WTC11 (cell line): ENCODE data around the gene PLAC8. TPM values are rescaled to one million over a fixed set of nuclear protein-coding genes. Genes with fewer than 3 reads are reported as not detected.
"Not testable (repeated sequence)": the region's sequence is repeated elsewhere in the genome, so short reads cannot be mapped to it uniquely, and the experiment has no call there.

Source experiments
- ATAC-seq: fragments of 200-7000 bp; cut with Tn5 transposase; 2 replicates; pipeline ENCODE4 v1.10.0; 2021; ENCODE audit warnings: mild to moderate bottlenecking, moderate library complexity
- CTCF ChIA-PET: fragments of 300-600 bp; sonication (Branson Sonifier 250); formaldehyde crosslinking; loops from one replicate; lab custom pipeline; 2021; ENCODE audit warnings: antibody characterized with exemption; lab: Charles Lee
- POLR2A ChIA-PET: fragments of 350-600 bp; sonication (Branson Sonifier 250); formaldehyde crosslinking; loops from one replicate; lab custom pipeline; 2021; ENCODE audit warnings: antibody characterized with exemption; lab: Charles Lee
- DNase-seq: peaks from one replicate; pipeline ENCODE4 v3.0.0; 2021; ENCODE audit warnings: low spot score
- H3K27ac Mint-ChIP-seq: 2 replicates; pipeline ENCODE4 v1.8.0; 2021; ENCODE audit warnings: mixed read lengths
- H3K27me3 Mint-ChIP-seq: 2 replicates; pipeline ENCODE4 v1.8.0; 2021; ENCODE audit warnings: low read depth, mild to moderate bottlenecking, moderate library complexity, mixed read lengths
- H3K36me3 Mint-ChIP-seq: 2 replicates; pipeline ENCODE4 v1.8.0; 2021; ENCODE audit warnings: mixed read lengths
- H3K4me1 Mint-ChIP-seq: 2 replicates; pipeline ENCODE4 v1.8.0; 2022; ENCODE audit warnings: mixed read lengths
- H3K4me3 Mint-ChIP-seq: 2 replicates; pipeline ENCODE4 v1.8.0; 2021; ENCODE audit warnings: mild to moderate bottlenecking, moderate library complexity, mixed read lengths
- H3K9me3 Mint-ChIP-seq: 2 replicates; pipeline ENCODE4 v1.8.0; 2021; ENCODE audit warnings: mixed read lengths
- ARID4B ChIP-seq: sonication (generic); formaldehyde crosslinking; IDR thresholded peaks from 2 replicates; pipeline ENCODE4 v1.8.0; 2023; ENCODE audit warnings: missing genetic modification reagents, mild to moderate bottlenecking, borderline replicate concordance
- ATF1 ChIP-seq: sonication (generic); formaldehyde crosslinking; IDR thresholded peaks from 2 replicates; pipeline ENCODE4 v1.8.1; 2023; ENCODE audit warnings: mild to moderate bottlenecking, moderate library complexity, missing genetic modification reagents
- ATF6 ChIP-seq: sonication (generic); formaldehyde crosslinking; IDR thresholded peaks from 2 replicates; pipeline ENCODE4 v1.8.1; 2023; ENCODE audit warnings: mild to moderate bottlenecking, missing genetic modification reagents
- GABPB1 ChIP-seq: sonication (generic); formaldehyde crosslinking; IDR thresholded peaks from 2 replicates; pipeline ENCODE4 v1.8.1; 2023; ENCODE audit warnings: mild to moderate bottlenecking, missing genetic modification reagents
- JUN ChIP-seq: sonication (generic); formaldehyde crosslinking; IDR thresholded peaks from 2 replicates; pipeline ENCODE4 v1.8.0; 2023; ENCODE audit warnings: mild to moderate bottlenecking, missing genetic modification reagents
- MYBL2 ChIP-seq: sonication (generic); formaldehyde crosslinking; IDR thresholded peaks from 2 replicates; pipeline ENCODE4 v1.8.1; 2023; ENCODE audit warnings: mild to moderate bottlenecking, moderate library complexity, missing genetic modification reagents
- NFE2L1 ChIP-seq: sonication (generic); formaldehyde crosslinking; IDR thresholded peaks from 2 replicates; pipeline ENCODE4 v1.8.1; 2023; ENCODE audit warnings: missing genetic modification reagents
- NFYB ChIP-seq: sonication (generic); formaldehyde crosslinking; conservative IDR thresholded peaks from 2 replicates; pipeline ENCODE4 v1.8.0; 2022; ENCODE audit warnings: low read depth, missing genetic modification reagents
- NR3C1 ChIP-seq: sonication (generic); formaldehyde crosslinking; conservative IDR thresholded peaks from 2 replicates; pipeline ENCODE4 v1.8.1; 2023; ENCODE audit warnings: low read depth, mild to moderate bottlenecking, missing genetic modification reagents
- RELA ChIP-seq: sonication (generic); formaldehyde crosslinking; IDR thresholded peaks from 2 replicates; pipeline ENCODE4 v1.8.1; 2022; ENCODE audit warnings: missing genetic modification reagents, mild to moderate bottlenecking, borderline replicate concordance
- RORB ChIP-seq: fragments of 250-450 bp; sonication (Bioruptor Pico); IDR thresholded peaks from 2 replicates; pipeline ENCODE4 v1.9.0; 2021; ENCODE audit warnings: mild to moderate bottlenecking
- STAT6 ChIP-seq: sonication (generic); formaldehyde crosslinking; conservative IDR thresholded peaks from 2 replicates; pipeline ENCODE4 v1.8.1; 2023; ENCODE audit warnings: mild to moderate bottlenecking, low read depth, missing genetic modification reagents, moderate library complexity
- USF1 ChIP-seq: sonication (generic); formaldehyde crosslinking; IDR thresholded peaks from 2 replicates; pipeline ENCODE4 v1.8.0; 2022; ENCODE audit warnings: mild to moderate bottlenecking, missing genetic modification reagents
- ZNF232 ChIP-seq: sonication (generic); formaldehyde crosslinking; IDR thresholded peaks from 2 replicates; pipeline ENCODE4 v1.8.0; 2022; ENCODE audit warnings: mild to moderate bottlenecking, missing genetic modification reagents
- ZNF416 ChIP-seq: fragments of 250-450 bp; sonication (Bioruptor Pico); IDR thresholded peaks from 2 replicates; pipeline ENCODE4 v1.9.0; 2021; ENCODE audit warnings: mild to moderate bottlenecking, inconsistent platforms
- ZNF423 ChIP-seq: fragments of 250-450 bp; sonication (Bioruptor Pico); IDR thresholded peaks from 2 replicates; pipeline ENCODE4 v2.1.2; 2022; ENCODE audit warnings: mild to moderate bottlenecking, moderate library complexity
- total RNA-seq: library from RNA; stranded (reverse); gene quantifications from 3 replicates; pipeline ENCODE4 v1.2.3, GENCODE V29; 2021

Gene PLAC8
- total RNA-seq, 1 experiment from 2014 or later, result 1.6 TPM

- H3K27ac Mint-ChIP-seq, result no peak overlapping the region
- peaks cover 4% of the 10 kb centered on the region; the same call in 1 of the 2 replicates for H3K9me3 Mint-ChIP-seq
- H3K36me3 Mint-ChIP-seq, result peaks cover 41% of the 10 kb centered on the region
- TF ChIP-seq NFYB (CRISPR knock-in tag) (no peak), ATF1 (CRISPR knock-in tag) (no peak), RELA (CRISPR knock-in tag) (no peak), GABPB1 (CRISPR knock-in tag) (no peak), USF1 (CRISPR knock-in tag) (no peak)
- ChIA-PET CTCF (interaction anchor here (0.6 to 1.5 kb wide), 5 partner anchors 9 to 229 kb away, joined by 3 to 5 read pairs (median 3); partner anchors contain the start of gene COQ2), POLR2A (no interaction called here)
- no peak for ATAC-seq
- no peaks in the 10 kb centered on the region for H3K27me3 Mint-ChIP-seq
- no peak overlapping the region for H3K4me3 Mint-ChIP-seq
- 0 out of 2 replicates have a peak, but pooled peaks cover 6% of the 10 kb centered on the region for H3K4me1 Mint-ChIP-seq
- no peak for DNase-seq
Observed at GRCh38 chr4:83054928-83055327, 59.6 kb downstream of the PLAC8 start.

GRCh38 chr4:83048781-83049180, 65.7 kb downstream of the PLAC8 start:
- H3K4me3 Mint-ChIP-seq, DNase-seq, POLR2A ChIA-PET, H3K9me3 Mint-ChIP-seq, H3K27me3 Mint-ChIP-seq, CTCF ChIA-PET, H3K27ac Mint-ChIP-seq, ATAC-seq, H3K4me1 Mint-ChIP-seq: not testable (repeated sequence)
- peaks cover 19% of the 10 kb centered on the region for H3K36me3 Mint-ChIP-seq

- Mint-ChIP-seq H3K9me3 (no peaks in the 10 kb centered on the region), H3K27ac (no peak overlapping the region), H3K4me1 (no peaks in the 10 kb centered on the region), H3K27me3 (no peaks in the 10 kb centered on the region), H3K36me3 (peaks cover 6% of the 10 kb centered on the region; the same call in 1 of the 2 replicates), H3K4me3 (no peak overlapping the region)
- ChIA-PET POLR2A (interaction anchor here (0.7 kb wide), 1 partner anchor 1527 kb away, joined by 3 read pairs; no protein-coding TSS in a partner anchor), CTCF (interaction anchor here (1.3 kb wide), 1 partner anchor 12 kb away, joined by 3 read pairs; the partner anchor contains the start of gene COPS4)
- no peak for TF ChIP-seq NR3C1 (CRISPR knock-in tag)
- TF ChIP-seq ATF6 (CRISPR knock-in tag), result no peak
- no peak for TF ChIP-seq JUN (CRISPR knock-in tag)
- TF ChIP-seq ZNF232, result no peak
- TF ChIP-seq ARID4B (CRISPR knock-in tag), result no peak
- TF ChIP-seq NFE2L1 (CRISPR knock-in tag), result no peak
- TF ChIP-seq ZNF423 (CRISPR knock-in tag), result no peak
- TF ChIP-seq MYBL2 (CRISPR knock-in tag), result no peak
- TF ChIP-seq STAT6, result no peak
- TF ChIP-seq ZNF416 (CRISPR knock-in tag), result no peak
- no peak for TF ChIP-seq RORB (CRISPR knock-in tag)
- ATAC-seq (no peak), DNase-seq (no peak)
Observed at GRCh38 chr4:83046693-83047473, 67.6 kb downstream of the PLAC8 start.
